K562 (cell line): ENCODE data around the gene PLEKHO2. TPM values are rescaled to one million over a fixed set of nuclear protein-coding genes. Genes with fewer than 3 reads are reported as not detected.

Source experiments
- ATAC-seq: fragments of 200-7000 bp; cut with Tn5 transposase; 3 replicates; pipeline ENCODE4 v1.9.1; 2020; ENCODE audit warnings: moderate library complexity
- BruUV-seq: library from RNA; stranded (reverse); fragments of 400-500 nt; replicated peaks from 2 replicates; lab custom pipeline; 2021; lab: Mats Ljungman, UMichigan
- CTCF ChIA-PET: fragments of 300-600 bp; formaldehyde crosslinking; extraction: SDS; loops from one replicate; lab custom pipeline; 2021; ENCODE audit warnings: low intra/inter-chr PET ratio; lab: Yijun Ruan, JAX
- POLR2A ChIA-PET: fragments of 300-600, 350-650 bp; sonication (Branson Sonifier 250); formaldehyde crosslinking; extraction: SDS; loops from one replicate; lab custom pipeline; 2021; ENCODE audit warnings: antibody characterized with exemption, inconsistent platforms; lab: Yijun Ruan, JAX
- DNase-seq, 4 experiments: peaks; one replicate each; pipeline versions ENCODE4 v3.0.0 to v3.0.0-alpha.2; 2011 to 2018; ENCODE audit warnings: low spot score in 3 of 4, mixed read lengths in 3 of 4; ENCODE audit errors: extremely low read depth in 1 of 4
- FAIRE-seq: peaks from 2 replicates; lab custom pipeline; 2011; peaks lifted over from hg19 to GRCh38; lab: Jason Lieb, UNC
- H2AFZ ChIP-seq: 2 replicates; pipeline ENCODE4 v1.6.0; 2011; ENCODE audit warnings: low read depth, low read length, control low read depth, inconsistent platforms
- H3K27ac ChIP-seq: fragments of 200-600 bp; 3 replicates; pipeline ENCODE4 v1.8.0; 2011; ENCODE audit warnings: low read depth, mild to moderate bottlenecking, control low read depth, inconsistent platforms, low read length, moderate library complexity, mixed read lengths; ENCODE audit errors: extremely low read depth
- H3K27me3 ChIP-seq, 2 experiments: fragments of 300-600 bp in 1 of 2; 2 replicates in 1 of 2; 3 replicates in 1 of 2; pipeline versions ENCODE4 v1.6.0 to v1.8.0; 2011; ENCODE audit warnings: inconsistent platforms in 2 of 2, low read length in 2 of 2, mild to moderate bottlenecking in 1 of 2, mixed read lengths in 1 of 2, moderate library complexity in 1 of 2; ENCODE audit not compliant: control insufficient read depth in 2 of 2, insufficient read depth in 2 of 2
- H3K36me3 ChIP-seq: fragments of 300-600 bp; 3 replicates; pipeline ENCODE4 v1.8.0; 2011; ENCODE audit warnings: mild to moderate bottlenecking, low read length, inconsistent platforms; ENCODE audit not compliant: control insufficient read depth, insufficient read depth
- H3K4me1 ChIP-seq, 2 experiments: fragments of 200-600 bp in 1 of 2; replicated peaks in 1 of 2; 2 replicates in 1 of 2; 3 replicates in 1 of 2; pipeline versions ENCODE4 v1.5.1 to v1.8.0; 2011; ENCODE audit warnings: inconsistent platforms in 2 of 2, low read length in 2 of 2, mild to moderate bottlenecking in 1 of 2, mixed read lengths in 1 of 2, moderate library complexity in 1 of 2; ENCODE audit not compliant: control insufficient read depth in 2 of 2, insufficient read depth in 2 of 2
- H3K4me2 ChIP-seq: 2 replicates; pipeline ENCODE4 v1.6.1; 2011; ENCODE audit warnings: low read length, control low read depth, inconsistent platforms, mixed read lengths; ENCODE audit not compliant: insufficient read depth
- H3K4me3 ChIP-seq: fragments of 200-600 bp; sonication (generic), shearing (Covaris generic); 2 replicates; pipeline ENCODE4 v1.5.1; 2016; ENCODE audit warnings: control low read depth, inconsistent platforms
- H3K79me2 ChIP-seq: fragments of 200-600 bp; 3 replicates; pipeline ENCODE4 v1.8.0; 2011; ENCODE audit warnings: low read length, inconsistent platforms; ENCODE audit not compliant: control insufficient read depth, insufficient read depth
- H3K9ac ChIP-seq, 2 experiments: 2 replicates each; pipeline versions ENCODE4 v1.6.0 to v1.6.1; 2011; ENCODE audit warnings: low read depth in 2 of 2, low read length in 2 of 2, control low read depth in 1 of 2, inconsistent platforms in 1 of 2, mild to moderate bottlenecking in 1 of 2, mixed read lengths in 1 of 2; ENCODE audit not compliant: insufficient read depth in 1 of 2
- H3K9me1 ChIP-seq: one replicate; pipeline ENCODE4 v1.6.0; 2011; ENCODE audit warnings: inconsistent platforms, mild to moderate bottlenecking, low read length, moderate library complexity; ENCODE audit not compliant: control insufficient read depth, insufficient read depth
- H3K9me3 ChIP-seq: replicated peaks from 2 replicates; pipeline ENCODE4 v1.5.1; 2011; ENCODE audit warnings: low read depth, low read length, inconsistent platforms; ENCODE audit not compliant: control insufficient read depth, insufficient read depth
- H4K20me1 ChIP-seq: replicated peaks from 2 replicates; pipeline ENCODE4 v1.6.1; 2011; ENCODE audit warnings: low read length, inconsistent platforms, mixed read lengths; ENCODE audit not compliant: control insufficient read depth, insufficient read depth
- DNMT1 ChIP-seq: fragments of 450-650 bp; IDR thresholded peaks from 2 replicates; pipeline ENCODE4 v1.6.1; 2016; ENCODE audit warnings: antibody characterized with exemption, mild to moderate bottlenecking
- DPF2 ChIP-seq: fragments of 450-650 bp; IDR thresholded peaks from 2 replicates; pipeline ENCODE4 v1.6.1; 2016
- E2F5 ChIP-seq: sonication (generic); formaldehyde crosslinking; IDR thresholded peaks from 2 replicates; pipeline ENCODE4 v1.8.0; 2022; ENCODE audit warnings: mild to moderate bottlenecking, missing genetic modification reagents
- ELK3 ChIP-seq: fragments of 450-650 bp; formaldehyde crosslinking; IDR thresholded peaks from 2 replicates; pipeline ENCODE4 v1.4.0; 2020; ENCODE audit warnings: mild to moderate bottlenecking
- ESRRB ChIP-seq: fragments of 250-450 bp; sonication (Bioruptor Pico); IDR thresholded peaks from 2 replicates; pipeline ENCODE4 v1.5.0; 2020; ENCODE audit warnings: mild to moderate bottlenecking, moderate library complexity, borderline replicate concordance
- FOXM1 ChIP-seq, 2 experiments: fragments of 450-650 bp in 1 of 2; sonication (generic) in 1 of 2; formaldehyde crosslinking in 1 of 2; IDR thresholded peaks; 2 replicates each; pipeline versions ENCODE4 v1.6.1 to v1.9.0; 2017 to 2022; ENCODE audit warnings: low read depth in 2 of 2, mild to moderate bottlenecking in 2 of 2, missing genetic modification reagents in 1 of 2, moderate library complexity in 1 of 2
- HEY1 ChIP-seq: fragments of 250-450 bp; sonication (Bioruptor Pico); IDR thresholded peaks from 2 replicates; pipeline ENCODE4 v1.5.0; 2020; ENCODE audit warnings: mild to moderate bottlenecking, moderate library complexity, borderline replicate concordance
- KLF1 ChIP-seq: fragments of 450-650 bp; IDR thresholded peaks from 2 replicates; pipeline ENCODE4 v1.6.1; 2016; ENCODE audit warnings: missing genetic modification characterization, missing compliant biosample characterization
- RNF2 ChIP-seq: sonication (generic); IDR thresholded peaks from 2 replicates; pipeline ENCODE4 v1.6.1; 2016
- SMARCA5 ChIP-seq: fragments of 450-650 bp; IDR thresholded peaks from 2 replicates; pipeline ENCODE4 v1.6.1; 2016
- ZNF253 ChIP-seq: fragments of 250-450 bp; sonication (Bioruptor Pico); conservative IDR thresholded peaks from 2 replicates; pipeline ENCODE4 v1.6.1; 2021; ENCODE audit warnings: mild to moderate bottlenecking
- ZNF583 ChIP-seq: fragments of 250-450 bp; sonication (Bioruptor Pico); IDR thresholded peaks from 2 replicates; pipeline ENCODE4 v1.4.0; 2020
- WGBS: fragments of 100-300 bp; shearing (Covaris generic); methylation state at CpG from one replicate; pipeline ENCODE4 v1.1.6; 2016; ENCODE audit warnings: low coverage, mixed read lengths; ENCODE audit not compliant: insufficient coverage; ENCODE audit errors: missing lambda C conversion rate; 5-methylcytosine and 5-hydroxymethylcytosine counted together
- in situ Hi-C: fragments of 300-500 bp; cut with MboI; formaldehyde crosslinking; loops from 4 replicates; pipeline ENCODE4 v1.15.0; 2018; ENCODE audit warnings: inconsistent platforms, mixed read lengths
- intact Hi-C: fragments of 100-400 bp; cut with micrococcal nuclease; formaldehyde crosslinking; loops from 2 replicates; pipeline ENCODE4 v1.14.2; 2022
- polyA plus RNA-seq, 8 experiments: library from polyadenylated mRNA; depleted of rRNA in 4 of 8; stranded (reverse) in 5 of 8; unstranded in 3 of 8; fragments of >200 nt; fragmentation: Nextera tagmentation in 2 of 8; fragmentation: Illumina TruSeq in 1 of 8; extraction: Ambion mirVana in 2 of 8; extraction: Trizol in 1 of 8; gene quantifications; 2 replicates each; pipeline versions ENCODE4 v1.2.1 to v1.2.3, GENCODE V29; 2011 to 2014; ENCODE audit warnings: inconsistent platforms in 1 of 8, missing spikeins in 1 of 8
- total RNA-seq, 7 experiments: library from RNA; depleted of rRNA in 6 of 7; stranded (reverse); fragments of >200 nt in 6 of 7; fragmentation: Illumina TruSeq in 2 of 7; extraction: Trizol in 2 of 7; gene quantifications; 2 replicates each; pipeline versions ENCODE4 v1.2.1 to v1.2.3, GENCODE V29; 2011 to 2021; ENCODE audit warnings: low replicate concordance in 1 of 7
- TF ChIP-seq, protein P1 (sequence below), 2 experiments: IDR thresholded peaks; 2 replicates each; pipeline ENCODE4 v1.6.1; 2012; ENCODE audit warnings: improper control_type of control experiment in 2 of 2, low read depth in 2 of 2, low read length in 2 of 2, borderline replicate concordance in 1 of 2
- TF ChIP-seq, protein P2 (sequence below): sonication (generic); formaldehyde crosslinking; IDR thresholded peaks from 2 replicates; pipeline ENCODE4 v1.4.0; 2020; ENCODE audit warnings: mild to moderate bottlenecking, missing genetic modification reagents
- TF ChIP-seq, protein P3 (sequence below): sonication (generic); formaldehyde crosslinking; IDR thresholded peaks from 2 replicates; pipeline ENCODE4 v1.8.0; 2023; ENCODE audit warnings: mild to moderate bottlenecking, missing genetic modification reagents

Gene PLEKHO2
- total and polyA plus RNA-seq, 9 of the 15 experiments (the other 6 are each of a cell fraction or from before 2014, with no cell fraction given) = 0.24 to 8.8 (median 5.5) TPM

DNA sequence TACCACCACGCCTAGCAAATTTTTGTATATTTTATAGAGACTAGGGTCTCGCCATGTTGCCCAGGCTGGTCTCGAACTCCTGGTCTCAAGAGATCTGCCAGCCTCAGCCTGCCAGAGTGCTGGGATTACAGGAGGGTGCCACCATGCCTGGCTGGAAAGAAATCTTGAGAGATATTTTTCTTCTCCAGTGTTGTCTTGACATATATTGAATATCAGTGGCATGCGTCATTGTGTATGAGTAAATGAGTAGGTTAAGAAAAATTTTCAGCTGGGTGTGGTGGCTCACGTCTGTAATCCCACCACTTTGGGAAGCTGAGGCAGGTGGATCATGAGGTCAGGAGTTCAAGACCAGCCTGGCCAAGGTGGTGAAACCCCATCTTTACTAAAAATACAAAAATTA, 12.7 kb upstream of the PLEKHO2 start:
- intact Hi-C loops = no loop called here
- no TSS peak for BruUV-seq

More for the DNA sequence above, 12.7 kb upstream of the PLEKHO2 start:
- H2AFZ ChIP-seq = no peak overlapping the region
- TF ChIP-seq SMARCA5 = no peak
- TF ChIP-seq, protein P1, sequence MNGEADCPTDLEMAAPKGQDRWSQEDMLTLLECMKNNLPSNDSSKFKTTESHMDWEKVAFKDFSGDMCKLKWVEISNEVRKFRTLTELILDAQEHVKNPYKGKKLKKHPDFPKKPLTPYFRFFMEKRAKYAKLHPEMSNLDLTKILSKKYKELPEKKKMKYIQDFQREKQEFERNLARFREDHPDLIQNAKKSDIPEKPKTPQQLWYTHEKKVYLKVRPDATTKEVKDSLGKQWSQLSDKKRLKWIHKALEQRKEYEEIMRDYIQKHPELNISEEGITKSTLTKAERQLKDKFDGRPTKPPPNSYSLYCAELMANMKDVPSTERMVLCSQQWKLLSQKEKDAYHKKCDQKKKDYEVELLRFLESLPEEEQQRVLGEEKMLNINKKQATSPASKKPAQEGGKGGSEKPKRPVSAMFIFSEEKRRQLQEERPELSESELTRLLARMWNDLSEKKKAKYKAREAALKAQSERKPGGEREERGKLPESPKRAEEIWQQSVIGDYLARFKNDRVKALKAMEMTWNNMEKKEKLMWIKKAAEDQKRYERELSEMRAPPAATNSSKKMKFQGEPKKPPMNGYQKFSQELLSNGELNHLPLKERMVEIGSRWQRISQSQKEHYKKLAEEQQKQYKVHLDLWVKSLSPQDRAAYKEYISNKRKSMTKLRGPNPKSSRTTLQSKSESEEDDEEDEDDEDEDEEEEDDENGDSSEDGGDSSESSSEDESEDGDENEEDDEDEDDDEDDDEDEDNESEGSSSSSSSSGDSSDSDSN (IDR thresholded peaks at IDR 0.05; ENCODE audit: borderline replicate concordance in 1 of 2, low read depth in 2 of 2, low read length in 2 of 2) = no peak
- no peak for TF ChIP-seq E2F5 (CRISPR knock-in tag)
- TF ChIP-seq ZNF583 (CRISPR knock-in tag) = no peak
- no peak for TF ChIP-seq DNMT1
- TF ChIP-seq RNF2 = no peak
- TF ChIP-seq KLF1 (tag) = no peak
- no peak for TF ChIP-seq DPF2
- TF ChIP-seq, protein P2, sequence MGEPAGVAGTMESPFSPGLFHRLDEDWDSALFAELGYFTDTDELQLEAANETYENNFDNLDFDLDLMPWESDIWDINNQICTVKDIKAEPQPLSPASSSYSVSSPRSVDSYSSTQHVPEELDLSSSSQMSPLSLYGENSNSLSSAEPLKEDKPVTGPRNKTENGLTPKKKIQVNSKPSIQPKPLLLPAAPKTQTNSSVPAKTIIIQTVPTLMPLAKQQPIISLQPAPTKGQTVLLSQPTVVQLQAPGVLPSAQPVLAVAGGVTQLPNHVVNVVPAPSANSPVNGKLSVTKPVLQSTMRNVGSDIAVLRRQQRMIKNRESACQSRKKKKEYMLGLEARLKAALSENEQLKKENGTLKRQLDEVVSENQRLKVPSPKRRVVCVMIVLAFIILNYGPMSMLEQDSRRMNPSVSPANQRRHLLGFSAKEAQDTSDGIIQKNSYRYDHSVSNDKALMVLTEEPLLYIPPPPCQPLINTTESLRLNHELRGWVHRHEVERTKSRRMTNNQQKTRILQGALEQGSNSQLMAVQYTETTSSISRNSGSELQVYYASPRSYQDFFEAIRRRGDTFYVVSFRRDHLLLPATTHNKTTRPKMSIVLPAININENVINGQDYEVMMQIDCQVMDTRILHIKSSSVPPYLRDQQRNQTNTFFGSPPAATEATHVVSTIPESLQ (CRISPR knock-in tag) = no peak
- TF ChIP-seq ESRRB (CRISPR knock-in tag) = no peak
- TF ChIP-seq FOXM1 (IDR thresholded peaks at IDR 0.05; ENCODE audit: low read depth) = no peak
- no peak for TF ChIP-seq FOXM1 (CRISPR knock-in tag; IDR thresholded peaks at IDR 0.05; ENCODE audit: low read depth)
- no peak for TF ChIP-seq ELK3 (CRISPR knock-in tag)
- TF ChIP-seq, protein P3, sequence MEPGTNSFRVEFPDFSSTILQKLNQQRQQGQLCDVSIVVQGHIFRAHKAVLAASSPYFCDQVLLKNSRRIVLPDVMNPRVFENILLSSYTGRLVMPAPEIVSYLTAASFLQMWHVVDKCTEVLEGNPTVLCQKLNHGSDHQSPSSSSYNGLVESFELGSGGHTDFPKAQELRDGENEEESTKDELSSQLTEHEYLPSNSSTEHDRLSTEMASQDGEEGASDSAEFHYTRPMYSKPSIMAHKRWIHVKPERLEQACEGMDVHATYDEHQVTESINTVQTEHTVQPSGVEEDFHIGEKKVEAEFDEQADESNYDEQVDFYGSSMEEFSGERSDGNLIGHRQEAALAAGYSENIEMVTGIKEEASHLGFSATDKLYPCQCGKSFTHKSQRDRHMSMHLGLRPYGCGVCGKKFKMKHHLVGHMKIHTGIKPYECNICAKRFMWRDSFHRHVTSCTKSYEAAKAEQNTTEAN (CRISPR knock-in tag) = no peak
- no peak for TF ChIP-seq ZNF253 (CRISPR knock-in tag)
- no peak for TF ChIP-seq HEY1 (CRISPR knock-in tag)
- TF ChIP-seq, all 486 proteins: peak for 0
- Histone ChIP-seq H3K9me1 (no peaks in the 10 kb centered on the region), H3K9ac (no peak overlapping the region), H3K4me3 (no peak overlapping the region), H3K27me3 (no peaks in the 10 kb centered on the region), H3K79me2 (peaks cover 7% of the 10 kb centered on the region; the same call in 2 of the 3 replicates), H3K36me3 (no peaks in the 10 kb centered on the region), H3K4me2 (no peak overlapping the region), H3K27ac (no peak overlapping the region), H3K9me3 (peaks cover 5% of the 10 kb centered on the region), H4K20me1 (no peaks in the 10 kb centered on the region), H3K4me1 (peaks cover 8 to 14% of the 10 kb centered on the region in 2 experiments; a peak in 4 of 5 replicates)
- in situ Hi-C loops = no loop called here
- FAIRE-seq = no peak
- ChIA-PET POLR2A (no interaction called here), CTCF (no interaction called here)
- DNase-seq = no peak
- no peak for ATAC-seq
- 60% methylated on average over 5 of the region's 5 CpGs for WGBS
